B cell (primary cell): ENCODE results near the gene HYOU1. TPM values are rescaled to one million over a fixed set of nuclear protein-coding genes. Genes with fewer than 3 reads are reported as not detected.

ENCODE experiments used
- ATAC-seq: fragments of 200-7000 bp; cut with Tn5 transposase; one replicate; pipeline ENCODE4 v1.10.0; 2021; ENCODE audit warnings: low read depth, mild to moderate bottlenecking, moderate number of reproducible peaks, moderate library complexity
- CTCF ChIA-PET: fragments of 350-600 bp; sonication (Branson Sonifier 250); formaldehyde crosslinking; loops from one replicate; lab custom pipeline; 2021; ENCODE audit warnings: antibody characterized with exemption, inconsistent platforms; lab: Charles Lee
- POLR2A ChIA-PET: fragments of 350-600 bp; sonication (Branson Sonifier 250); formaldehyde crosslinking; loops from one replicate; lab custom pipeline; 2021; ENCODE audit warnings: antibody characterized with exemption; lab: Charles Lee
- DNase-seq: peaks from one replicate; pipeline ENCODE4 v3.0.0; 2013
- H2AFZ ChIP-seq: 2 replicates; pipeline ENCODE4 v1.6.1; 2012; ENCODE audit warnings: mild to moderate bottlenecking, low read depth, low read length; ENCODE audit not compliant: insufficient read depth, poor library complexity, severe bottlenecking
- H3K27ac ChIP-seq, 2 donors: 1 replicate in 1 of 2; 2 replicates in 1 of 2; pipeline ENCODE4 v1.5.1; 2012 to 2013; ENCODE audit warnings: low read length in 2 of 2, mild to moderate bottlenecking in 2 of 2, moderate library complexity in 1 of 2
- H3K27me3 ChIP-seq, 4 experiments: fragments of 200-600 bp in 1 of 4; sonication (generic) in 1 of 4; replicated peaks in 1 of 4; 1 replicate in 2 of 4; 2 replicates in 2 of 4; pipeline versions ENCODE4 v1.6.1 to v1.7.0; 2013 to 2016; ENCODE audit warnings: low read length in 3 of 4, mild to moderate bottlenecking in 2 of 4, mixed read lengths in 1 of 4, moderate library complexity in 1 of 4; ENCODE audit not compliant: insufficient read depth in 4 of 4, control insufficient read depth in 3 of 4; ENCODE audit errors: control extremely low read depth in 1 of 4
- H3K36me3 ChIP-seq, 2 experiments: replicated peaks in 1 of 2; 1 replicate in 1 of 2; 2 replicates in 1 of 2; pipeline versions ENCODE4 v1.6.1 to v1.7.1; 2013; ENCODE audit warnings: low read length in 1 of 2; ENCODE audit not compliant: insufficient read depth in 2 of 2, control insufficient read depth in 1 of 2; ENCODE audit errors: control extremely low read depth in 1 of 2, extremely low read depth in 1 of 2
- H3K4me1 ChIP-seq, 2 donors: fragments of 200-600 bp in 1 of 2; sonication (generic) in 1 of 2; 1 replicate in 1 of 2; 2 replicates in 1 of 2; pipeline versions ENCODE4 v1.5.1 to v1.6.1; 2013 to 2017; ENCODE audit warnings: low read length in 2 of 2; ENCODE audit not compliant: control insufficient read depth in 2 of 2, insufficient read depth in 2 of 2
- H3K4me2 ChIP-seq: replicated peaks from 2 replicates; pipeline ENCODE3; 2012; ENCODE audit warnings: mild to moderate bottlenecking, low read depth, low read length; ENCODE audit not compliant: poor library complexity, severe bottlenecking
- H3K4me3 ChIP-seq, 5 experiments: fragments of 200-600 bp in 1 of 5; sonication (generic) in 1 of 5; 1 replicate in 3 of 5; 2 replicates in 2 of 5; pipeline versions ENCODE4 v1.5.1 to v1.7.0; 2011 to 2016; ENCODE audit warnings: low read length in 4 of 5, mild to moderate bottlenecking in 4 of 5, low read depth in 2 of 5, control low read depth in 1 of 5, moderate library complexity in 1 of 5; ENCODE audit not compliant: insufficient read depth in 1 of 5; ENCODE audit errors: control extremely low read depth in 1 of 5, extremely low read depth in 1 of 5
- H3K79me2 ChIP-seq: fragments of 200-600 bp; sonication (generic); one replicate; pipeline ENCODE4 v1.6.0; 2016; ENCODE audit warnings: low read length; ENCODE audit not compliant: control insufficient read depth, insufficient read depth
- H3K9ac ChIP-seq: fragments of 200-600 bp; sonication (generic); 2 replicates; pipeline ENCODE4 v1.6.1; 2017; ENCODE audit warnings: mild to moderate bottlenecking, low read length, moderate library complexity
- H3K9me3 ChIP-seq, 3 donors: one replicate each; pipeline versions ENCODE4 v1.6.1 to v1.7.1; 2013; ENCODE audit warnings: low read length in 2 of 3; ENCODE audit not compliant: control insufficient read depth in 2 of 3, insufficient read depth in 1 of 3; ENCODE audit errors: control extremely low read depth in 1 of 3
- H4K20me1 ChIP-seq: 2 replicates; pipeline ENCODE4 v1.6.0; 2012; ENCODE audit warnings: mild to moderate bottlenecking, low read length; ENCODE audit not compliant: insufficient read depth, control insufficient read depth, poor library complexity, severe bottlenecking
- H3K27ac Mint-ChIP-seq: one replicate; pipeline ENCODE4 v1.8.0; 2021; ENCODE audit warnings: mixed read lengths
- H3K27me3 Mint-ChIP-seq: one replicate; pipeline ENCODE4 v1.8.0; 2021; ENCODE audit warnings: mixed read lengths
- H3K4me1 Mint-ChIP-seq: one replicate; pipeline ENCODE4 v1.8.0; 2021; ENCODE audit warnings: mixed read lengths
- H3K4me3 Mint-ChIP-seq: one replicate; pipeline ENCODE4 v1.8.0; 2021; ENCODE audit warnings: mixed read lengths
- H3K9me3 Mint-ChIP-seq: one replicate; pipeline ENCODE4 v1.8.0; 2022; ENCODE audit warnings: mixed read lengths; ENCODE audit not compliant: insufficient read depth
- EZH2 ChIP-seq: IDR thresholded peaks from 2 replicates; pipeline ENCODE4 v1.6.1; 2012; ENCODE audit warnings: borderline replicate concordance, low read depth, mild to moderate bottlenecking, moderate library complexity, low read length; ENCODE audit not compliant: insufficient read depth, poor library complexity, severe bottlenecking
- WGBS: methylation state at CpG from one replicate; pipeline ENCODE4 v1.1.5; 2013; ENCODE audit warnings: missing lambda C conversion rate; ENCODE audit not compliant: insufficient coverage; 5-methylcytosine and 5-hydroxymethylcytosine counted together
- intact Hi-C: fragments of 100-400 bp; cut with micrococcal nuclease; formaldehyde crosslinking; loops from one replicate; pipeline ENCODE4 v1.10.0; 2022
- polyA plus RNA-seq: library from polyadenylated mRNA; depleted of rRNA; stranded (reverse); fragments of >200 nt; gene quantifications from 2 replicates; pipeline ENCODE4 v1.2.3, GENCODE V29; 2012
- total RNA-seq, 2 donors: library from RNA; stranded (reverse); fragments of 120-200 nt in 1 of 2; gene quantifications; 1 replicate in 1 of 2; 2 replicates in 1 of 2; pipeline versions ENCODE4 v1.2.3 to v1.2.4, GENCODE V29; 2013 to 2022
- TF ChIP-seq, protein P1 (sequence below): fragments of 200-600 bp; IDR thresholded peaks from one replicate; pipeline ENCODE4 v1.8.0; 2022; ENCODE audit warnings: antibody characterized with exemption, mild to moderate bottlenecking

The HYOU1 gene
- total and polyA plus RNA-seq, 2 donors (not counting 1 experiment from before 2014, with no cell fraction given), result 38.5 to 48.7 TPM

DNA sequence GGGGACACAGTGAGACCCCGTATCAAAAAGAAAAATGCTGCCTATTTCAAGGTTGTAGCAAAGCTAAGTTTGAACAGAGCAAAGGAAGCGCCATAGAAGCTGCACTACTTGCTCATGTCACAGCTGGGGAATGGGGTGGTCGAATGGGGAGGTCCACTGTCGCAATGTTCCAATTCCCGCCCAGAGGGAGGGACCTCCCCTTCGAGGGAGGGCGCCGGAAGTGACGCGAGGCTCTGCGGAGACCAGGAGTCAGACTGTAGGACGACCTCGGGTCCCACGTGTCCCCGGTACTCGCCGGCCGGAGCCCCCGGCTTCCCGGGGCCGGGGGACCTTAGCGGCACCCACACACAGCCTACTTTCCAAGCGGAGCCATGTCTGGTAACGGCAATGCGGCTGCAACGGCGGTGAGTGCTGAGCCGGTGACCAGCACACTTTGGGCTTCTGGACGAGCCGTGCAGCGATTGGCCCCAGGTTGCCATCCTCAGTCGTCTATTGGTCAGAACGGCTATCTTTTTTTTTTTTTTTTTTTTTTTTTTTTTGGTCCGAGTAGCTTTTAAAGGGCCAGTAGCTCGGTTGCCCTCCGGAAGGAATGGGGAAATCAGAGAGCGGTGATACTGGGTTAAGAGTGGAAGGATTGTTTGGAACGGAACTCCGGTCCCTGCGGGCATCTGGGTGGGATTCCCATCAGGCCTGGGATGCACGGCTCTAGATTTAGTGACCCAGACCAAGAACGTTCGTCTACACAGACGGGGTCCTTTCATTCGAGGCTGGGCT, 27.8 kb upstream of the HYOU1 start, which contains the start of gene HMBS:
HMBS (plus strand) TSS at position 219 of the 774 bp plus-strand sequence; CDS start at position 372, 153 bp downstream.
- CTCF ChIA-PET, result interaction anchor here (1.1 to 2.8 kb wide), 4 partner anchors 10 to 28 kb away, joined by 5 to 13 read pairs (median 7); partner anchors contain the start of genes DPAGT1, HYOU1 and VPS11
- H3K4me1 ChIP-seq, result peaks cover 12 to 21% of the 10 kb centered on the region in 2 donors
- peak; percentile 91 for ATAC-seq
- peak within 1 kb of the TSS; percentile 74 to 90 (median 81) for H3K4me3 ChIP-seq
- peak within 1 kb of the TSS; percentile 45 to 79 for H3K27ac ChIP-seq
- no peaks in the 10 kb centered on the region for H4K20me1 ChIP-seq
- no peaks in the 10 kb centered on the region for H3K27me3 ChIP-seq
- peak within 1 kb of the TSS; percentile 99 for H2AFZ ChIP-seq
- no peak for TF ChIP-seq EZH2
- TF ChIP-seq, protein P1, sequence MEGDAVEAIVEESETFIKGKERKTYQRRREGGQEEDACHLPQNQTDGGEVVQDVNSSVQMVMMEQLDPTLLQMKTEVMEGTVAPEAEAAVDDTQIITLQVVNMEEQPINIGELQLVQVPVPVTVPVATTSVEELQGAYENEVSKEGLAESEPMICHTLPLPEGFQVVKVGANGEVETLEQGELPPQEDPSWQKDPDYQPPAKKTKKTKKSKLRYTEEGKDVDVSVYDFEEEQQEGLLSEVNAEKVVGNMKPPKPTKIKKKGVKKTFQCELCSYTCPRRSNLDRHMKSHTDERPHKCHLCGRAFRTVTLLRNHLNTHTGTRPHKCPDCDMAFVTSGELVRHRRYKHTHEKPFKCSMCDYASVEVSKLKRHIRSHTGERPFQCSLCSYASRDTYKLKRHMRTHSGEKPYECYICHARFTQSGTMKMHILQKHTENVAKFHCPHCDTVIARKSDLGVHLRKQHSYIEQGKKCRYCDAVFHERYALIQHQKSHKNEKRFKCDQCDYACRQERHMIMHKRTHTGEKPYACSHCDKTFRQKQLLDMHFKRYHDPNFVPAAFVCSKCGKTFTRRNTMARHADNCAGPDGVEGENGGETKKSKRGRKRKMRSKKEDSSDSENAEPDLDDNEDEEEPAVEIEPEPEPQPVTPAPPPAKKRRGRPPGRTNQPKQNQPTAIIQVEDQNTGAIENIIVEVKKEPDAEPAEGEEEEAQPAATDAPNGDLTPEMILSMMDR, result no peak
- Mint-ChIP-seq H3K9me3 (no peaks in the 10 kb centered on the region), H3K4me1 (peaks cover 20% of the 10 kb centered on the region), H3K27me3 (no peaks in the 10 kb centered on the region), H3K4me3 (peak within 1 kb of the TSS; percentile 98), H3K27ac (peak within 1 kb of the TSS; percentile 95)
- no peaks in the 10 kb centered on the region for H3K9me3 ChIP-seq
- POLR2A ChIA-PET, result interaction anchor here (0.6 to 1.8 kb wide), 9 partner anchors 10 to 649 kb away, joined by 3 to 16 read pairs (median 5); partner anchors contain the start of genes C2CD2L, DPAGT1 and VPS11
- WGBS, result under 1% methylated on average over 45 of the region's 45 CpGs
- peaks cover 0 to 26% of the 10 kb centered on the region in 2 experiments for H3K36me3 ChIP-seq
- intact Hi-C loops, result loop anchor here (1.0 kb wide), 6 partner anchors 10 to 36 kb away; partner anchors contain the start of genes C2CD2L, DPAGT1, HINFP and HYOU1
- peak; percentile 97 for DNase-seq
- H3K79me2 ChIP-seq, result peaks cover 20% of the 10 kb centered on the region
- peak within 1 kb of the TSS; percentile 82 for H3K9ac ChIP-seq
- H3K4me2 ChIP-seq, result peak within 1 kb of the TSS; percentile 92
